COLO668 (cell line): ENCODE results near the gene SH3D21.

Experiments
- DNase-seq: peaks from one replicate; lab custom pipeline; 2025; ENCODE audit not compliant: unreplicated experiment; lab: John Stamatoyannopoulos, UW

The SH3D21 gene

GRCh38 chr1:36355811-36356210, 49.6 kb downstream of the SH3D21 start:
- DNase-seq, result no peak

GRCh38 chr1:36358514-36359084, 52.4 kb downstream of the SH3D21 start:
- no peak for DNase-seq

GRCh38 chr1:36359383-36359782, 53.2 kb downstream of the SH3D21 start:
- DNase-seq, result no peak

GRCh38 chr1:36359911-36360550, 53.9 kb downstream of the SH3D21 start:
- DNase-seq, result no peak

- no peak for DNase-seq
These were observed 59.2 kb downstream of the SH3D21 start for GRCh38 chr1:36365381-36365780.

GRCh38 chr1:36366091-36366661, 60.0 kb downstream of the SH3D21 start:
- DNase-seq, result no peak

GRCh38 chr1:36367066-36367465, 60.9 kb downstream of the SH3D21 start:
- no peak for DNase-seq

- no peak for DNase-seq
These were observed 61.6 kb downstream of the SH3D21 start for GRCh38 chr1:36367798-36368197.

- peak; percentile 94 for DNase-seq
These were observed 63.1 kb downstream of the SH3D21 start for GRCh38 chr1:36369061-36369861.
